Measurements from ENCODE around the gene PHYKPL. TPM values are rescaled to one million over a fixed set of nuclear protein-coding genes. Genes with fewer than 3 reads are reported as not detected.
A peak's percentile ranks its signal among the peaks of the same experiment; 100 is the strongest.

The PHYKPL gene
- total and polyA plus RNA-seq, 2 of the 13 experiments (the other 11 are each of a cell fraction or from before 2014, with no cell fraction given): 18.0 to 78.6 TPM

GRCh38 chr5:178232124-178232919 is at the start of gene PHYKPL (continued):
- TF ChIP-seq REXO4 (CRISPR knock-in tag; IDR thresholded peaks at IDR 0.05; ENCODE audit: borderline replicate concordance) (0 out of 2 replicates have a peak, but pooled peaks have one; percentile 63), SMAD1 (CRISPR knock-in tag; IDR thresholded peaks at IDR 0.05; ENCODE audit: borderline replicate concordance, low read depth) (no peak), DPF2 (CRISPR knock-in tag; IDR thresholded peaks at IDR 0.05; ENCODE audit: borderline replicate concordance, low read depth) (no peak), ZNF740 (CRISPR knock-in tag; IDR thresholded peaks at IDR 0.05) (no peak), ZSCAN29 (CRISPR knock-in tag; conservative IDR thresholded peaks at IDR 0.05) (0 out of 2 replicates have a peak, but pooled peaks have one; percentile 35), ZNF770 (CRISPR knock-in tag; IDR thresholded peaks at IDR 0.05) (0 out of 2 replicates have a peak, but pooled peaks have one; percentile 59), TMF1 (CRISPR knock-in tag; IDR thresholded peaks at IDR 0.05; ENCODE audit: low read depth) (0 out of 2 replicates have a peak, but pooled peaks have one; percentile 42), PHF8 (CRISPR knock-in tag; IDR thresholded peaks at IDR 0.05) (peak; percentile 83), KDM5B (CRISPR knock-in tag; IDR thresholded peaks at IDR 0.05; ENCODE audit: borderline replicate concordance) (peak; percentile 31; the same call in 1 of the 2 replicates), RBAK (CRISPR knock-in tag; IDR thresholded peaks at IDR 0.05) (no peak), ZNF335 (CRISPR knock-in tag; IDR thresholded peaks at IDR 0.05) (0 out of 2 replicates have a peak, but pooled peaks have one; percentile 24), POLR2G (IDR thresholded peaks at IDR 0.05; ENCODE audit: low read depth, low read length) (peak; percentile 72), ZNF816 (CRISPR knock-in tag; IDR thresholded peaks at IDR 0.05; ENCODE audit: borderline replicate concordance) (no peak), HMGXB4 (CRISPR knock-in tag; IDR thresholded peaks at IDR 0.05; ENCODE audit: borderline replicate concordance in 1 of 2, low read depth in 1 of 2) (peak; percentile 30 to 46; a peak in 2 of 4 replicates)
- TF ChIP-seq, protein P1, sequence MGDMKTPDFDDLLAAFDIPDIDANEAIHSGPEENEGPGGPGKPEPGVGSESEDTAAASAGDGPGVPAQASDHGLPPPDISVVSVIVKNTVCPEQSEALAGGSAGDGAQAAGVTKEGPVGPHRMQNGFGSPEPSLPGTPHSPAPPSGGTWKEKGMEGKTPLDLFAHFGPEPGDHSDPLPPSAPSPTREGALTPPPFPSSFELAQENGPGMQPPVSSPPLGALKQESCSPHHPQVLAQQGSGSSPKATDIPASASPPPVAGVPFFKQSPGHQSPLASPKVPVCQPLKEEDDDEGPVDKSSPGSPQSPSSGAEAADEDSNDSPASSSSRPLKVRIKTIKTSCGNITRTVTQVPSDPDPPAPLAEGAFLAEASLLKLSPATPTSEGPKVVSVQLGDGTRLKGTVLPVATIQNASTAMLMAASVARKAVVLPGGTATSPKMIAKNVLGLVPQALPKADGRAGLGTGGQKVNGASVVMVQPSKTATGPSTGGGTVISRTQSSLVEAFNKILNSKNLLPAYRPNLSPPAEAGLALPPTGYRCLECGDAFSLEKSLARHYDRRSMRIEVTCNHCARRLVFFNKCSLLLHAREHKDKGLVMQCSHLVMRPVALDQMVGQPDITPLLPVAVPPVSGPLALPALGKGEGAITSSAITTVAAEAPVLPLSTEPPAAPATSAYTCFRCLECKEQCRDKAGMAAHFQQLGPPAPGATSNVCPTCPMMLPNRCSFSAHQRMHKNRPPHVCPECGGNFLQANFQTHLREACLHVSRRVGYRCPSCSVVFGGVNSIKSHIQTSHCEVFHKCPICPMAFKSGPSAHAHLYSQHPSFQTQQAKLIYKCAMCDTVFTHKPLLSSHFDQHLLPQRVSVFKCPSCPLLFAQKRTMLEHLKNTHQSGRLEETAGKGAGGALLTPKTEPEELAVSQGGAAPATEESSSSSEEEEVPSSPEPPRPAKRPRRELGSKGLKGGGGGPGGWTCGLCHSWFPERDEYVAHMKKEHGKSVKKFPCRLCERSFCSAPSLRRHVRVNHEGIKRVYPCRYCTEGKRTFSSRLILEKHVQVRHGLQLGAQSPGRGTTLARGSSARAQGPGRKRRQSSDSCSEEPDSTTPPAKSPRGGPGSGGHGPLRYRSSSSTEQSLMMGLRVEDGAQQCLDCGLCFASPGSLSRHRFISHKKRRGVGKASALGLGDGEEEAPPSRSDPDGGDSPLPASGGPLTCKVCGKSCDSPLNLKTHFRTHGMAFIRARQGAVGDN (CRISPR knock-in tag; IDR thresholded peaks at IDR 0.05): peak; percentile 83
- TF ChIP-seq, protein P2, sequence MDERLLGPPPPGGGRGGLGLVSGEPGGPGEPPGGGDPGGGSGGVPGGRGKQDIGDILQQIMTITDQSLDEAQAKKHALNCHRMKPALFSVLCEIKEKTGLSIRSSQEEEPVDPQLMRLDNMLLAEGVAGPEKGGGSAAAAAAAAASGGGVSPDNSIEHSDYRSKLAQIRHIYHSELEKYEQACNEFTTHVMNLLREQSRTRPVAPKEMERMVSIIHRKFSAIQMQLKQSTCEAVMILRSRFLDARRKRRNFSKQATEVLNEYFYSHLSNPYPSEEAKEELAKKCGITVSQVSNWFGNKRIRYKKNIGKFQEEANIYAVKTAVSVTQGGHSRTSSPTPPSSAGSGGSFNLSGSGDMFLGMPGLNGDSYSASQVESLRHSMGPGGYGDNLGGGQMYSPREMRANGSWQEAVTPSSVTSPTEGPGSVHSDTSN (CRISPR knock-in tag; IDR thresholded peaks at IDR 0.05): no peak
- TF ChIP-seq, protein P3, sequence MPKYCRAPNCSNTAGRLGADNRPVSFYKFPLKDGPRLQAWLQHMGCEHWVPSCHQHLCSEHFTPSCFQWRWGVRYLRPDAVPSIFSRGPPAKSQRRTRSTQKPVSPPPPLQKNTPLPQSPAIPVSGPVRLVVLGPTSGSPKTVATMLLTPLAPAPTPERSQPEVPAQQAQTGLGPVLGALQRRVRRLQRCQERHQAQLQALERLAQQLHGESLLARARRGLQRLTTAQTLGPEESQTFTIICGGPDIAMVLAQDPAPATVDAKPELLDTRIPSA (CRISPR knock-in tag; IDR thresholded peaks at IDR 0.05; ENCODE audit: borderline replicate concordance): no peak; the same call in 1 of the 2 replicates
